OCI-LY7 (cell line): Measurements from ENCODE around the gene SHISAL1.

ENCODE experiments used
- EZH2phosphoT487 ChIP-seq: fragments of 200-600 bp; sonication (generic); IDR thresholded peaks from 2 replicates; pipeline ENCODE4 v1.6.1; 2018; ENCODE audit warnings: low read depth, borderline replicate concordance, mild to moderate bottlenecking, mixed run types, antibody characterized with exemption, low read length, moderate library complexity, mixed read lengths
- TF ChIP-seq, protein P1 (sequence below): fragments of 200-600 bp; sonication (generic); conservative IDR thresholded peaks from 2 replicates; pipeline ENCODE4 v1.5.1; 2014; ENCODE audit warnings: mild to moderate bottlenecking, antibody characterized with exemption, low read length, moderate library complexity, mixed read lengths

DNA sequence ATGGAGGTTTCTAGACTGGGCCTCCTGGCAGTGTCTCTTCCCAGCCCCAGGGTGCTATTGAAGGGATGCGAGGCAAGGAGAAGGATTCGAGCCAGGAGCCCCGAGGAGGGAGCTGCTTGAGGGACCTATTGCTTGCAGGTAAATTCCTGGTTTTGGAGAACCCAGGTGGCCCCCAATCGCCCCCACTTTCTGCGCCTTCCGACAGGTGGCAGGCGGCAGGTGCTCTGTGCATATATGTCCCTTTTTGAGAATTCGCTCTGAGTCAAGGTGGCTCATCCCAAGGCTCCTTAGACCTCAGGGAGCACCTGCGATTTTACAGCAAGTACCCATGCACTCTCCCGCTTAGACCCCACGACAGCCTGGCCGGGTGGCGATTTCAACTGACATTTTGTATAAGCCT, 40.3 kb upstream of the SHISAL1 start:
- TF ChIP-seq, protein P1, sequence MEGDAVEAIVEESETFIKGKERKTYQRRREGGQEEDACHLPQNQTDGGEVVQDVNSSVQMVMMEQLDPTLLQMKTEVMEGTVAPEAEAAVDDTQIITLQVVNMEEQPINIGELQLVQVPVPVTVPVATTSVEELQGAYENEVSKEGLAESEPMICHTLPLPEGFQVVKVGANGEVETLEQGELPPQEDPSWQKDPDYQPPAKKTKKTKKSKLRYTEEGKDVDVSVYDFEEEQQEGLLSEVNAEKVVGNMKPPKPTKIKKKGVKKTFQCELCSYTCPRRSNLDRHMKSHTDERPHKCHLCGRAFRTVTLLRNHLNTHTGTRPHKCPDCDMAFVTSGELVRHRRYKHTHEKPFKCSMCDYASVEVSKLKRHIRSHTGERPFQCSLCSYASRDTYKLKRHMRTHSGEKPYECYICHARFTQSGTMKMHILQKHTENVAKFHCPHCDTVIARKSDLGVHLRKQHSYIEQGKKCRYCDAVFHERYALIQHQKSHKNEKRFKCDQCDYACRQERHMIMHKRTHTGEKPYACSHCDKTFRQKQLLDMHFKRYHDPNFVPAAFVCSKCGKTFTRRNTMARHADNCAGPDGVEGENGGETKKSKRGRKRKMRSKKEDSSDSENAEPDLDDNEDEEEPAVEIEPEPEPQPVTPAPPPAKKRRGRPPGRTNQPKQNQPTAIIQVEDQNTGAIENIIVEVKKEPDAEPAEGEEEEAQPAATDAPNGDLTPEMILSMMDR, result no peak
- TF ChIP-seq EZH2phosphoT487, result no peak
